ENCODE results near the gene NMBR. TPM values are rescaled to one million over a fixed set of nuclear protein-coding genes. Genes with fewer than 3 reads are reported as not detected.

NMBR gene
- total RNA-seq, 4 donors from 2014 or later = 0.72 TPM; not detected in 3

DNA sequence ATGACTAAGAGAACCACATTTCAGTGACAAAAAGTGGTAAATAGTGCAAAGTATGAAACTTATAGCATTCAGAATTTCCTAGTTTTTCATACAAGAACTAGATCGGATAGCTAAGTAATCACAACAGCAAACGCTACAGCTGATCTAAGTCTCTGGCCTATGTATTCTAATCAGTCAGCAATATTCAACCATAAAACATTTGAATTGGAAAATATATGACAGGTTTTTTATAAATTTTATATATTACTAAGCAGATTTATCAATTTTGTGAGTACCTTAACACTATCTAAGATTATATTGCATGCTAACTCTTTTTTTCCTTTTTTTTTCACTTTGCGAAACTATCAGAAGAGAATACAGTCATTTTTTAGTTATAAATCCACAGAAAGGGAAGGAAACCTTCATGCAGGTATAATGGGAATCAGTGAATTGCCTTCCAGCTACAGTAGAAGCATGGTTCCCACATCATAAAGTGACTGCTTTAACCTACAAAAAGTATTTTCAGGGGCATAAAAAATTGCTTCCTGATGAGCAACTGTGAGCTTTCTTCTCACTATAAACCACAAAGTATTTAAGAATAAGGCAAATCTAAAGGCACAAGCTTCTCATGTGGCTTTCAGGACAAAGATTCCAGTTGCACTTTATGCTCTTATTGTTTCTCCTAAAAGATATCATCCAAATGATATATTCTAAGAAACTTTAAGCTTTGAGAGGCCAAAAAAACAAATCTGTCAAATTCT lies 88.2 kb downstream of the NMBR start:
- Histone ChIP-seq H3K4me3 (no peak overlapping the region), H3K27me3 (no peaks in the 10 kb centered on the region), H3K36me3 (no peaks in the 10 kb centered on the region), H3K4me1 (no peaks in the 10 kb centered on the region), H3K9me3 (no peaks in the 10 kb centered on the region), H3K27ac (no peak overlapping the region)
- 72% methylated on average over 3 of the region's 3 CpGs for WGBS
- no peak for DNase-seq (ENCODE audit: low spot score in 2 of 2)
- TF ChIP-seq POLR2A (IDR thresholded peaks at IDR 0.05) = no peak
- no peak for TF ChIP-seq EP300 (IDR thresholded peaks at IDR 0.05)
- no peak for TF ChIP-seq CTCF (IDR thresholded peaks at IDR 0.05)
- no peak for TF ChIP-seq POLR2AphosphoS5 (IDR thresholded peaks at IDR 0.05)

GRCh38 chr6:142055219-142055618 lies 91.7 kb downstream of the NMBR start:
- Histone ChIP-seq H3K27me3 (no peaks in the 10 kb centered on the region), H3K4me1 (no peaks in the 10 kb centered on the region), H3K27ac (no peak overlapping the region), H3K36me3 (no peaks in the 10 kb centered on the region), H3K9me3 (peaks cover 5% of the 10 kb centered on the region), H3K4me3 (no peak overlapping the region)
- DNase-seq (ENCODE audit: low spot score in 2 of 2) = no peak
- TF ChIP-seq POLR2AphosphoS5 (IDR thresholded peaks at IDR 0.05) (no peak), POLR2A (IDR thresholded peaks at IDR 0.05) (no peak), EP300 (IDR thresholded peaks at IDR 0.05) (no peak), CTCF (IDR thresholded peaks at IDR 0.05) (no peak)
- 80% methylated on average over 3 of the region's 3 CpGs for WGBS

DNA sequence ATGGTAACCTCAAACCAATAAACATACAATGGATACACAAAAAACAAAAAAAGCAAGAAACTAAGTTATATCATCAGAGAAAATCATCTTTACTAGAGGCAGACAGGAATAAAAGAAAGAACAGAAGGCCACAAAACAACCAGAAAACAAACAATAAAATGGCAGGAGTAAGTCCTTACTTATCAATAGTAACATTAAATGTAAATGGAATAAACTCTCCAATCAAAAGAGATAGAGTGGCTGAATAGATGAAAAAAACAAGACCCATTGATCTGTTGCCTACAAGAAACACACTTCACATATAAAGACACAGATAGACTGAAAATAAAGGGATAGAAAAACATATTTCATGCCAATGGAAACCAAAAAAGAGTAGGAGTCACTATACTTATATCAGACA lies 95.5 kb downstream of the NMBR start:
- peaks cover 5% of the 10 kb centered on the region for H3K9me3 ChIP-seq
- no peaks in the 10 kb centered on the region for H3K27me3 ChIP-seq
- H3K4me3 ChIP-seq = no peak overlapping the region
- no peaks in the 10 kb centered on the region for H3K4me1 ChIP-seq
- no peaks in the 10 kb centered on the region for H3K36me3 ChIP-seq
- no peak overlapping the region for H3K27ac ChIP-seq
- no peak for DNase-seq (ENCODE audit: low spot score in 2 of 2)
- TF ChIP-seq POLR2AphosphoS5 (IDR thresholded peaks at IDR 0.05) = no peak
- no peak for TF ChIP-seq POLR2A (IDR thresholded peaks at IDR 0.05)
- no peak for TF ChIP-seq EP300 (IDR thresholded peaks at IDR 0.05)
- TF ChIP-seq CTCF (IDR thresholded peaks at IDR 0.05) = no peak

GRCh38 chr6:142048593-142048980 lies 98.3 kb downstream of the NMBR start:
- no peak for DNase-seq (ENCODE audit: low spot score in 2 of 2)
- no peaks in the 10 kb centered on the region for H3K27me3 ChIP-seq
- H3K9me3 ChIP-seq = peaks cover 5% of the 10 kb centered on the region
- H3K36me3 ChIP-seq = no peaks in the 10 kb centered on the region
- WGBS = 100% methylated on average over 1 of the region's 1 CpG
- H3K4me1 ChIP-seq = no peaks in the 10 kb centered on the region
- TF ChIP-seq CTCF (IDR thresholded peaks at IDR 0.05) (no peak), POLR2A (IDR thresholded peaks at IDR 0.05) (no peak), EP300 (IDR thresholded peaks at IDR 0.05) (no peak), POLR2AphosphoS5 (IDR thresholded peaks at IDR 0.05) (no peak)
- H3K27ac ChIP-seq = no peak overlapping the region
- H3K4me3 ChIP-seq = no peak overlapping the region

GRCh38 chr6:142047934-142048592 lies 98.9 kb downstream of the NMBR start:
- TF ChIP-seq CTCF (IDR thresholded peaks at IDR 0.05) = no peak
- TF ChIP-seq POLR2AphosphoS5 (IDR thresholded peaks at IDR 0.05) = no peak
- no peak for TF ChIP-seq POLR2A (IDR thresholded peaks at IDR 0.05)
- no peak for TF ChIP-seq EP300 (IDR thresholded peaks at IDR 0.05)
- Histone ChIP-seq H3K27ac (no peak overlapping the region), H3K9me3 (peaks cover 5% of the 10 kb centered on the region), H3K4me3 (no peak overlapping the region), H3K27me3 (no peaks in the 10 kb centered on the region), H3K36me3 (no peaks in the 10 kb centered on the region), H3K4me1 (no peaks in the 10 kb centered on the region)
- 89% methylated on average over 12 of the region's 12 CpGs for WGBS
- no peak for DNase-seq (ENCODE audit: low spot score in 2 of 2)

All from suprapubic skin (tissue), 4 donors.